ENCODE data around the gene CPN2. TPM values are rescaled to one million over a fixed set of nuclear protein-coding genes. Genes with fewer than 3 reads are reported as not detected.

CPN2 gene
- total RNA-seq, 4 donors from 2014 or later: 0.14 TPM; not detected in 3

DNA sequence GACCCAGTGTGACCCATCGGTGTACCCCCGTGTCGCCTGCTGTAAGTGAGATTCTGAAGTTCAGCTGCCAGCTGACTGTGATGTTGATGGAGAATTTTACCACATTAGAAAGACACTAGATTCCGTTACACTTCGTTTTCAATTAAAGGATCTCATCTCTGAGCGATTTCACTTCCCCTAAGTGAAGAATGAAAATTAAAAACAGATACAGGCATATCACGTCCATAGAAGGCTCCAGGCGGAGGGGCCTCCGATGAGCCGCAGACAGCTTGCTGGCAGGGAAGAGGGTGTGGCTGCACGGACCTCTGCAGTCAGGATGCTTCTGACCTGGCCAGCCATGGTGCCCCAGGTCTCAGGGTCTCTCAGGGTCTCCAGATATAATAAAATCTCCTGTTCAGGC lies 6.6 kb upstream of the CPN2 start:
- Histone ChIP-seq H3K27ac (no peak overlapping the region), H3K4me1 (no peaks in the 10 kb centered on the region), H3K9me3 (no peaks in the 10 kb centered on the region), H3K4me3 (no peak overlapping the region), H3K36me3 (no peaks in the 10 kb centered on the region), H3K27me3 (no peaks in the 10 kb centered on the region)
- in situ Hi-C loops (cut with MboI; ENCODE audit: low pct_ligation_motif_present in 1 of 4, low pct_unique_long_range_greater_than_20kb in 1 of 4, low sequenced_read_pairs in 3 of 4): no loop called here
- intact Hi-C loops (cut with DNase I; ENCODE audit: low total_unique reads): no loop called here
- no peak for DNase-seq
- no peak for TF ChIP-seq POLR2AphosphoS5 (IDR thresholded peaks at IDR 0.05)
- TF ChIP-seq, protein P1, sequence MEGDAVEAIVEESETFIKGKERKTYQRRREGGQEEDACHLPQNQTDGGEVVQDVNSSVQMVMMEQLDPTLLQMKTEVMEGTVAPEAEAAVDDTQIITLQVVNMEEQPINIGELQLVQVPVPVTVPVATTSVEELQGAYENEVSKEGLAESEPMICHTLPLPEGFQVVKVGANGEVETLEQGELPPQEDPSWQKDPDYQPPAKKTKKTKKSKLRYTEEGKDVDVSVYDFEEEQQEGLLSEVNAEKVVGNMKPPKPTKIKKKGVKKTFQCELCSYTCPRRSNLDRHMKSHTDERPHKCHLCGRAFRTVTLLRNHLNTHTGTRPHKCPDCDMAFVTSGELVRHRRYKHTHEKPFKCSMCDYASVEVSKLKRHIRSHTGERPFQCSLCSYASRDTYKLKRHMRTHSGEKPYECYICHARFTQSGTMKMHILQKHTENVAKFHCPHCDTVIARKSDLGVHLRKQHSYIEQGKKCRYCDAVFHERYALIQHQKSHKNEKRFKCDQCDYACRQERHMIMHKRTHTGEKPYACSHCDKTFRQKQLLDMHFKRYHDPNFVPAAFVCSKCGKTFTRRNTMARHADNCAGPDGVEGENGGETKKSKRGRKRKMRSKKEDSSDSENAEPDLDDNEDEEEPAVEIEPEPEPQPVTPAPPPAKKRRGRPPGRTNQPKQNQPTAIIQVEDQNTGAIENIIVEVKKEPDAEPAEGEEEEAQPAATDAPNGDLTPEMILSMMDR (IDR thresholded peaks at IDR 0.05): no peak
- TF ChIP-seq POLR2A (IDR thresholded peaks at IDR 0.05): no peak
- TF ChIP-seq EP300 (IDR thresholded peaks at IDR 0.05; ENCODE audit: low read depth): no peak
- WGBS, 2 donors (ENCODE audit: low coverage in 1 of 2): 85 to 100% methylated on average over 4 to 11 of the region's 11 CpGs

- intact Hi-C loops (cut with DNase I; ENCODE audit: low total_unique reads) (no loop called here), in situ Hi-C loops (cut with MboI; ENCODE audit: low pct_ligation_motif_present in 1 of 4, low pct_unique_long_range_greater_than_20kb in 1 of 4, low sequenced_read_pairs in 3 of 4) (no loop called here)
- H3K9me3 ChIP-seq: no peaks in the 10 kb centered on the region
- H3K4me1 ChIP-seq: no peaks in the 10 kb centered on the region
- H3K27ac ChIP-seq: no peak overlapping the region
- DNase-seq: no peak
- no peaks in the 10 kb centered on the region for H3K27me3 ChIP-seq
- TF ChIP-seq POLR2A (IDR thresholded peaks at IDR 0.05) (no peak), POLR2AphosphoS5 (IDR thresholded peaks at IDR 0.05) (no peak), EP300 (IDR thresholded peaks at IDR 0.05; ENCODE audit: low read depth) (no peak)
- TF ChIP-seq, protein P1 (IDR thresholded peaks at IDR 0.05): no peak
- 73% methylated on average over 7 of the region's 7 CpGs; no CpG with 5 or more reads in 1 of the 2 donors for WGBS, 2 donors (ENCODE audit: low coverage in 1 of 2)
- no peak overlapping the region for H3K4me3 ChIP-seq
- H3K36me3 ChIP-seq: no peaks in the 10 kb centered on the region
These were observed 4.3 kb upstream of the CPN2 start for GRCh38 chr3:194355379-194355778.

DNA sequence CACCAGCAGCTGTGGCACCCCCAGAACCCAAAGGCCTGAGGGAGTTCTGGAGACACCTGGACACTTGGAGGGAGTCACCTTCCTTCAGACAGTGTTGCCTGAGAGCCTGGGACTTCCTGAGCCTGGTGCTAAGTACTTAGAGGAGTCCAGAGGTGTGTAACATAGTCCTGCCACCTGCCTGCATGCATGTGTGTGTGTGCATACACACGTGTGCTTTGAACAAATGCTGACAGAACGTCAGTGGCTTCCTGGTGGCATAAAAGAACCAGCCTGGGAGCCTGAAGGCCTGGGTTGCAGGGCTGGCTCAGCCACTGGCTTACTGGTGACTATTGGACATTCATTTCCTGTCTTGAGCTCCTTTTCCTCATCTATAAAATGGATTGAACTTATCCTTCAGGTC lies 3.2 kb upstream of the CPN2 start:
- DNase-seq: no peak
- TF ChIP-seq POLR2A (IDR thresholded peaks at IDR 0.05) (no peak), EP300 (IDR thresholded peaks at IDR 0.05; ENCODE audit: low read depth) (no peak), POLR2AphosphoS5 (IDR thresholded peaks at IDR 0.05) (no peak)
- TF ChIP-seq, protein P1 (IDR thresholded peaks at IDR 0.05): no peak
- no peak overlapping the region for H3K4me3 ChIP-seq
- no peaks in the 10 kb centered on the region for H3K36me3 ChIP-seq
- intact Hi-C loops (cut with DNase I; ENCODE audit: low total_unique reads) (no loop called here), in situ Hi-C loops (cut with MboI; ENCODE audit: low pct_ligation_motif_present in 1 of 4, low pct_unique_long_range_greater_than_20kb in 1 of 4, low sequenced_read_pairs in 3 of 4) (no loop called here)
- no peaks in the 10 kb centered on the region for H3K27me3 ChIP-seq
- 48% methylated on average over 2 of the region's 2 CpGs; no CpG with 5 or more reads in 1 of the 2 donors for WGBS, 2 donors (ENCODE audit: low coverage in 1 of 2)
- no peak overlapping the region for H3K27ac ChIP-seq
- H3K4me1 ChIP-seq: no peaks in the 10 kb centered on the region
- H3K9me3 ChIP-seq: no peaks in the 10 kb centered on the region

- intact Hi-C loops (cut with DNase I; ENCODE audit: low total_unique reads): no loop called here
- no peak for TF ChIP-seq POLR2AphosphoS5 (IDR thresholded peaks at IDR 0.05)
- TF ChIP-seq, protein P1 (IDR thresholded peaks at IDR 0.05): no peak
- no peak for TF ChIP-seq POLR2A (IDR thresholded peaks at IDR 0.05)
- TF ChIP-seq EP300 (IDR thresholded peaks at IDR 0.05; ENCODE audit: low read depth): no peak
- Histone ChIP-seq H3K4me3 (no peak overlapping the region), H3K9me3 (no peaks in the 10 kb centered on the region), H3K36me3 (no peaks in the 10 kb centered on the region), H3K27me3 (no peaks in the 10 kb centered on the region), H3K4me1 (no peaks in the 10 kb centered on the region), H3K27ac (no peak overlapping the region)
- no peak for DNase-seq
- 83 to 91% methylated on average over 8 to 10 of the region's 10 CpGs for WGBS, 2 donors (ENCODE audit: low coverage in 1 of 2)
- in situ Hi-C loops (cut with MboI; ENCODE audit: low pct_ligation_motif_present in 1 of 4, low pct_unique_long_range_greater_than_20kb in 1 of 4, low sequenced_read_pairs in 3 of 4): no loop called here
These were observed 1.6 kb upstream of the CPN2 start for GRCh38 chr3:194352667-194353246.

Measured in transverse colon (tissue), 4 donors.